HEK293T (cell line): ENCODE results near the gene CYB5R4.
"Not testable (repeated sequence)": the region's sequence is repeated elsewhere in the genome, so short reads cannot be mapped to it uniquely, and the experiment has no call there.

ENCODE experiments used
- CTCF ChIA-PET: fragments of 350-600 bp; formaldehyde crosslinking; extraction: SDS; loops from one replicate; lab custom pipeline; 2021; ENCODE audit warnings: antibody characterized with exemption, inconsistent platforms; lab: Yijun Ruan, JAX
- POLR2A ChIA-PET: fragments of 350-600 bp; formaldehyde crosslinking; extraction: SDS; loops from one replicate; lab custom pipeline; 2020; ENCODE audit warnings: antibody characterized with exemption, inconsistent platforms; lab: Yijun Ruan, JAX
- DNase-seq: peaks from one replicate; pipeline ENCODE4 v3.0.0; 2012; ENCODE audit warnings: mixed read lengths; ENCODE audit errors: extremely low spot score
- ARNT ChIP-seq: fragments of 450-650 bp; IDR thresholded peaks from 2 replicates; pipeline ENCODE4 v1.6.1; 2017; ENCODE audit warnings: mild to moderate bottlenecking
- BHLHE40 ChIP-seq: fragments of 450-650 bp; IDR thresholded peaks from 2 replicates; pipeline ENCODE4 v1.6.1; 2016; ENCODE audit warnings: mild to moderate bottlenecking, moderate library complexity, borderline replicate concordance
- CTBP1 ChIP-seq: fragments of 450-650 bp; IDR thresholded peaks from 2 replicates; pipeline ENCODE4 v1.6.1; 2016; ENCODE audit warnings: borderline replicate concordance
- ELF4 ChIP-seq: fragments of 450-650 bp; IDR thresholded peaks from 2 replicates; pipeline ENCODE4 v1.6.1; 2017; ENCODE audit warnings: antibody characterized with exemption
- FOXA1 ChIP-seq: fragments of 450-650 bp; IDR thresholded peaks from 2 replicates; pipeline ENCODE4 v1.6.1; 2016; ENCODE audit warnings: mild to moderate bottlenecking
- FOXK2 ChIP-seq: fragments of 450-650 bp; IDR thresholded peaks from 2 replicates; pipeline ENCODE4 v1.6.1; 2016; ENCODE audit warnings: mild to moderate bottlenecking
- FOXM1 ChIP-seq: fragments of 450-650 bp; IDR thresholded peaks from 2 replicates; pipeline ENCODE4 v1.6.1; 2017; ENCODE audit warnings: mild to moderate bottlenecking, borderline replicate concordance
- HDGF ChIP-seq: fragments of 450-650 bp; IDR thresholded peaks from 2 replicates; pipeline ENCODE4 v1.6.1; 2017; ENCODE audit warnings: antibody characterized with exemption, borderline replicate concordance
- L3MBTL2 ChIP-seq: fragments of 450-650 bp; conservative IDR thresholded peaks from 2 replicates; pipeline ENCODE4 v1.6.1; 2016; ENCODE audit warnings: mild to moderate bottlenecking
- LEF1 ChIP-seq: fragments of 450-650 bp; IDR thresholded peaks from 2 replicates; pipeline ENCODE4 v1.6.1; 2017; ENCODE audit warnings: mild to moderate bottlenecking, borderline replicate concordance
- NFRKB ChIP-seq: fragments of 450-650 bp; IDR thresholded peaks from 2 replicates; pipeline ENCODE4 v1.6.1; 2016; ENCODE audit warnings: mild to moderate bottlenecking, moderate library complexity
- SP1 ChIP-seq: fragments of 450-650 bp; IDR thresholded peaks from 2 replicates; pipeline ENCODE4 v1.6.1; 2017
- SUZ12 ChIP-seq: fragments of 450-650 bp; IDR thresholded peaks from 2 replicates; pipeline ENCODE4 v1.6.1; 2016; ENCODE audit warnings: mild to moderate bottlenecking
- TARDBP ChIP-seq: fragments of 450-650 bp; IDR thresholded peaks from 2 replicates; pipeline ENCODE4 v1.6.1; 2016
- ZNF384 ChIP-seq: fragments of 450-650 bp; IDR thresholded peaks from 2 replicates; pipeline ENCODE4 v1.6.1; 2016
- TF ChIP-seq, protein P1 (sequence below): fragments of 450-650 bp; IDR thresholded peaks from 2 replicates; pipeline ENCODE4 v1.6.1; 2016

CYB5R4 gene

DNA sequence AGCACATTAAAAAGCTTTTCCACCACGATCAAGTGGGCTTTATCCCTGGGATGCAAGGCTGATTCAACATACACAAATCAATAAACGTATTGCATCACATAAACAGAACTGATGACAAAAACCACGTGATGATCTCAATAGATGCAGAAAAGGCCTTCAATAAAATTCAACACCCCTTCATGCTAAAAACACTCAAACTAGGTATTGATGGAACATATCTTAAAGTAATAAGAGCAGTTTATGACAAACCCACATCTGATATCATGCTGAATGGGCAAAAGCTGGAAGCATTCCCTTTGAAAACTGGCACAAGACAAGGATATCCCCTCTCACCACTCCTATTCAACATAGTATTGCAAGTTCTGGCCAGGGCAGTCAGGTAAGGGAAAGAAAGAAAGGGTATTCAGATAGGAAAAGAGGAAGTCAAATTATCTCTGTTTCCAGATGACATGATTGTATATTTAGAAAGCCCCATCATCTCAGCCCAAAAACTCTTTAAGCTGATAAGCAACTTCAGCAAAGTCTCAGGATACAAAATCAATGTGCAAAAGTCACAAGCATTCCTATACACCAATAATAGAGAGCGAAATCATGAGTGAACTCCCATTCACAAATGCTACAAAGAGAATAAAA lies 86.8 kb downstream of the CYB5R4 start:
- TF ChIP-seq L3MBTL2 = peak; percentile 12; the same call in 1 of the 2 replicates
- POLR2A ChIA-PET, CTCF ChIA-PET, DNase-seq: not testable (repeated sequence)

- CTCF ChIA-PET, DNase-seq, POLR2A ChIA-PET: not testable (repeated sequence)
Observed at GRCh38 chr6:83947983-83948382, 88.5 kb downstream of the CYB5R4 start.

GRCh38 chr6:83948851-83949250 lies 89.4 kb downstream of the CYB5R4 start:
- ChIA-PET CTCF (no interaction called here), POLR2A (no interaction called here)
- no peak for TF ChIP-seq L3MBTL2
- DNase-seq = no peak

DNA sequence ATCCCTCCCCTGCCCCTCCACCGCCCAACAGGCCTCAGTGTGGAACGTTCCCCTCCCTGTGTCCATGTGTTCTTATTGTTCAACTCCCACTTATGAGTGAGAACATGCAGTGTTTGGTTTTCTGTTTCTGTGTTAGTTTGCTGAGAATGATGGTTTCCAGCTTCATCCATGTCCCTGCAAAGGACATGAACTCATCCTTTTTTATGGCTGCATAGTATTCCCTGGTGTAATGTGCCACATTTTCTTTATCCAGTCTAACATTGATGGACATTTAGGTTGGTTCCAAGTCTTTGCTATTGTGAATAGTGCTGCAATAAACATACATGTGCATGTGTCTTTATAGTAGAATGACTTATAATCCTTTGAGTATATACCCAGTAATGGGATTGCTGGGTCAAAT lies 91.9 kb downstream of the CYB5R4 start:
- DNase-seq, POLR2A ChIA-PET, CTCF ChIA-PET: not testable (repeated sequence)

DNA sequence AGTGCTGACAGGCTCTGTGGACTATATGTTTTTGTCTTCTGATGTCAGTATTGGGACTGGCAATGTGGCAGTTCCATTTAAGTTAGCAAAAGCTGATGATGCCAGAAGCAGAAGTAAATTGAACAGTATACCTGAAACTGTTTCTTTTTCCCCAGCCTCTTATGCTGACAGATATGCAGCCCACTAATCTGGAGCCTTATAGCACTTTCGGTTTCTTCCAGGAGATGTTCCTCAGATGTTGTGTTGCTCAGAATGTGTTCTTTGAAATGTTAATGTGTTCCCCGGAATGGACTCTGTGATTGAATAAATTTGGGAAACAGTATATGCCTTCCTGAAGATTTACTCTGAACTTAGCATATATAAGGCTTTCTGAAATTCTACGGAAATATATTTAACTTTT lies 93.3 kb downstream of the CYB5R4 start:
- no peak for DNase-seq
- CTCF ChIA-PET = no interaction called here
- POLR2A ChIA-PET = no interaction called here
- no peak for TF ChIP-seq ELF4
- TF ChIP-seq, protein P1, sequence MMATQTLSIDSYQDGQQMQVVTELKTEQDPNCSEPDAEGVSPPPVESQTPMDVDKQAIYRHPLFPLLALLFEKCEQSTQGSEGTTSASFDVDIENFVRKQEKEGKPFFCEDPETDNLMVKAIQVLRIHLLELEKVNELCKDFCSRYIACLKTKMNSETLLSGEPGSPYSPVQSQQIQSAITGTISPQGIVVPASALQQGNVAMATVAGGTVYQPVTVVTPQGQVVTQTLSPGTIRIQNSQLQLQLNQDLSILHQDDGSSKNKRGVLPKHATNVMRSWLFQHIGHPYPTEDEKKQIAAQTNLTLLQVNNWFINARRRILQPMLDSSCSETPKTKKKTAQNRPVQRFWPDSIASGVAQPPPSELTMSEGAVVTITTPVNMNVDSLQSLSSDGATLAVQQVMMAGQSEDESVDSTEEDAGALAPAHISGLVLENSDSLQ = no peak
- no peak for TF ChIP-seq FOXM1
- TF ChIP-seq TARDBP = no peak

GRCh38 chr6:83954371-83954770 lies 94.9 kb downstream of the CYB5R4 start:
- POLR2A ChIA-PET = no interaction called here
- CTCF ChIA-PET = no interaction called here
- DNase-seq = no peak
- no peak for TF ChIP-seq HDGF
- TF ChIP-seq SUZ12 = no peak
- TF ChIP-seq, protein P1 = no peak
- no peak for TF ChIP-seq ZNF384
- no peak for TF ChIP-seq FOXA1
- TF ChIP-seq CTBP1 = no peak
- no peak for TF ChIP-seq ELF4
- TF ChIP-seq ARNT = no peak
- no peak for TF ChIP-seq L3MBTL2
- no peak for TF ChIP-seq NFRKB
- TF ChIP-seq SP1 = no peak
- no peak for TF ChIP-seq FOXK2
- TF ChIP-seq LEF1 = no peak
- TF ChIP-seq FOXM1 = no peak
- no peak for TF ChIP-seq TARDBP
- no peak for TF ChIP-seq BHLHE40

DNA sequence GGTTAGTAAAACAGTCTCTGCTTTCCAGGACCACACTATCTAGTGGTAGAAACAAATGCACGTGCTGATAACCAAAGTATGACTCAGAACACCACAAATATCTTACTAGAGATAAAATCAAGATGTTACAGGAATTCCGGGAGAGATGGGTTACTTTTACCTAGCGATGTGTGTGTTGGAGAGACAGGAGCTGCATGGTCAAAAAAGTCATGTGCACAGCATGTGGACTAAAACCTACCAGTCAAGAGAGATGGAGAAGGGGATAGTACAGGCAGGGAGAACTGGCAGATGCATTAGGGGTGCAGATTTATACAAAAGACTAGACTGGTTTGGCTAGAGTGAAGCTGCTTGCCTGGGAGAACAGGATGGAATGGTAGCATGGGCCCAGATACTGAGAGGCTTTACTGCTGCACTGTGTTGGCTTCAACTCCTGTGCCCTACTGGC lies 98.8 kb downstream of the CYB5R4 start:
- no peak for DNase-seq
- ChIA-PET POLR2A (no interaction called here), CTCF (no interaction called here)
- TF ChIP-seq CTBP1 = no peak
- no peak for TF ChIP-seq L3MBTL2
- no peak for TF ChIP-seq FOXA1
- TF ChIP-seq ARNT = no peak
- no peak for TF ChIP-seq NFRKB
- no peak for TF ChIP-seq SP1

DNA sequence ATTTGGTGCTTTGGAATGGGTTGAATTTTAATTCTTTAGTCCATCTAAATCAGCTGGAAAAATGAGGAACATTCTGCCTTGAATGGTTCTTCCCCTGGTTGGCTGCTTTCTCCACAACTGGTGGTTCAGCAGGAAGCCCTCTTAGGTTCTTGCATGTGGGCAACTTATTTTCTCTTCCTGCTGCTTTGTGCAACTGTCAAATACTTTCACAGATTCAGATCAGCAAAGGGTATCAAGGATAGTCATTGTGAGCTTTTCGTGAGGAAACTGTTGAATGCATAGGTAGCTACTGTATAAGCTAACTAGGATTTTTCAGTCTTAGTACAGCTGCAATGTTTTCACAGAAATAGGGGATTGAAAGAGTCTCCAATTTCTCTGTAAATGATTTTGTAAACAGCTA lies 101.2 kb downstream of the CYB5R4 start:
- DNase-seq = no peak
- ChIA-PET CTCF (no interaction called here), POLR2A (no interaction called here)
- no peak for TF ChIP-seq SP1

DNA sequence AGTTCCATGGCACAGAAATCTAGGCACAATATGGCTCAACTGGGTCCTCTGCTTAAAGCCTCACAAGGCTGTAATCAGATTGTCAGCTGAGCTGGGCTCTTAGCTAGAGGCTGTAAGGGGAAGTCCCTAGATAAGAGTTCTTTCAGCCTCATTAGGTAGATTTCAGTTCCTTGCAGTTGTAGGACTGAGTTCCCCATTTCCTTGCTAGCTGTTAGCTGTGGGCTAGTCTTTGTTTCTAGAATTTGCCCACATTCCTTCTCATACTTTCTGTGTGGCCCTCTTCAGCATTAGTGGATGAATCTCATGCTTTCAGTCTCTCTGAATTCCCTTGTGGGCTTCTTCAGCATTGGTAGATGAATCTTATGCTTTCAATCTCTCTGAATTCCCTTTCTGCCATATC lies 103.1 kb downstream of the CYB5R4 start:
- POLR2A ChIA-PET = no interaction called here
- no peak for TF ChIP-seq CTBP1
- no peak for TF ChIP-seq ZNF384
- TF ChIP-seq NFRKB = no peak
- no peak for TF ChIP-seq FOXM1
- TF ChIP-seq BHLHE40 = no peak
- no peak for TF ChIP-seq ARNT
- no peak for TF ChIP-seq LEF1
- no peak for TF ChIP-seq FOXK2
- no peak for TF ChIP-seq TARDBP
- TF ChIP-seq HDGF = no peak
- no peak for TF ChIP-seq FOXA1
- TF ChIP-seq SUZ12 = no peak
- TF ChIP-seq, protein P1 = no peak
- no peak for TF ChIP-seq ELF4
- no peak for DNase-seq
- CTCF ChIA-PET = no interaction called here
